Left ventricle myocardium inferior (tissue), 1 donor: ENCODE data around the gene SLC1A2. TPM values are rescaled to one million over a fixed set of nuclear protein-coding genes. Genes with fewer than 3 reads are reported as not detected.

Experiments
- DNase-seq: peaks from one replicate; pipeline ENCODE4 v3.0.0-alpha.2; 2020
- H3K27ac ChIP-seq: fragments of 200-600 bp; replicated peaks from 2 replicates; pipeline ENCODE4 v1.8.0; 2021
- H3K27me3 ChIP-seq: fragments of 200-600 bp; 2 replicates; pipeline ENCODE4 v1.8.0; 2021; ENCODE audit warnings: low read depth
- H3K36me3 ChIP-seq: fragments of 200-600 bp; 2 replicates; pipeline ENCODE4 v1.8.0; 2021
- H3K4me1 ChIP-seq: fragments of 200-600 bp; 2 replicates; pipeline ENCODE4 v1.8.0; 2021
- H3K4me3 ChIP-seq: fragments of 200-600 bp; 2 replicates; pipeline ENCODE4 v1.8.0; 2021; ENCODE audit warnings: mild to moderate bottlenecking, moderate library complexity
- H3K9me3 ChIP-seq: fragments of 200-600 bp; replicated peaks from 2 replicates; pipeline ENCODE4 v1.8.0; 2021
- CTCF ChIP-seq: fragments of 200-600 bp; IDR thresholded peaks from 2 replicates; pipeline ENCODE4 v1.8.0; 2021; ENCODE audit warnings: antibody characterized with exemption, mild to moderate bottlenecking, borderline replicate concordance
- intact Hi-C: fragments of 100-400 bp; cut with micrococcal nuclease; formaldehyde crosslinking; loops from one replicate; pipeline ENCODE4 v1.11.0; 2022
- total RNA-seq: library from RNA; stranded (reverse); fragmentation: NEBNext Ultra II Directional; extraction: Animal tissue kit (Norgen Biotek cat#: 25700); gene quantifications from one replicate; pipeline ENCODE4 v1.2.1, GENCODE V29; 2021
- donor health status: DM: no; HTN: yes; CAD: no; lungs with severe emphysema.

SLC1A2 gene
- total RNA-seq, 1 donor from 2014 or later = 8.4 TPM

GRCh38 chr11:35420371-35420770 is 1.0 kb upstream of the SLC1A2 start:
- no peak for DNase-seq
- TF ChIP-seq CTCF = no peak
- peak overlapping the region; percentile 67 for H3K4me3 ChIP-seq
- H3K36me3 ChIP-seq = no peaks in the 10 kb centered on the region
- H3K27me3 ChIP-seq = peaks cover 98% of the 10 kb centered on the region
- H3K9me3 ChIP-seq = no peaks in the 10 kb centered on the region
- peaks cover 26% of the 10 kb centered on the region for H3K4me1 ChIP-seq
- intact Hi-C loops = no loop called here
- no peak overlapping the region for H3K27ac ChIP-seq

GRCh38 chr11:35419830-35420333 is 524 bp upstream of the SLC1A2 start:
- no peak for TF ChIP-seq CTCF
- Histone ChIP-seq H3K9me3 (no peaks in the 10 kb centered on the region), H3K27ac (no peak overlapping the region), H3K36me3 (no peaks in the 10 kb centered on the region), H3K27me3 (peaks cover 98% of the 10 kb centered on the region), H3K4me1 (peaks cover 26% of the 10 kb centered on the region), H3K4me3 (peak overlapping the region; percentile 67)
- DNase-seq = peak; percentile 18
- intact Hi-C loops = no loop called here

- intact Hi-C loops = no loop called here
- no peak overlapping the region for H3K27ac ChIP-seq
- H3K9me3 ChIP-seq = no peaks in the 10 kb centered on the region
- H3K36me3 ChIP-seq = no peaks in the 10 kb centered on the region
- peak overlapping the region; percentile 67 for H3K4me3 ChIP-seq
- no peak for DNase-seq
- peaks cover 93% of the 10 kb centered on the region for H3K27me3 ChIP-seq
- peaks cover 26% of the 10 kb centered on the region for H3K4me1 ChIP-seq
- TF ChIP-seq CTCF = no peak
Observed at GRCh38 chr11:35418282-35419183, 825 bp downstream of the SLC1A2 start.

GRCh38 chr11:35415487-35415886 is 3.9 kb downstream of the SLC1A2 start:
- Histone ChIP-seq H3K27me3 (peaks cover 69% of the 10 kb centered on the region), H3K9me3 (no peaks in the 10 kb centered on the region), H3K4me3 (no peak overlapping the region), H3K4me1 (peaks cover 23% of the 10 kb centered on the region), H3K36me3 (no peaks in the 10 kb centered on the region), H3K27ac (no peak overlapping the region)
- TF ChIP-seq CTCF = no peak
- no peak for DNase-seq
- intact Hi-C loops = no loop called here

GRCh38 chr11:35414776-35415175 is 4.6 kb downstream of the SLC1A2 start:
- Histone ChIP-seq H3K27me3 (peaks cover 68% of the 10 kb centered on the region), H3K36me3 (no peaks in the 10 kb centered on the region)
- intact Hi-C loops = no loop called here

More at GRCh38 chr11:35414776-35415175, 4.6 kb downstream of the SLC1A2 start:
- TF ChIP-seq CTCF = no peak
- H3K4me1 ChIP-seq = peaks cover 16% of the 10 kb centered on the region
- no peak for DNase-seq
- H3K9me3 ChIP-seq = no peaks in the 10 kb centered on the region
- H3K27ac ChIP-seq = no peak overlapping the region
- no peak overlapping the region for H3K4me3 ChIP-seq
